ENCODE measurements around the gene LILRB4.
"Not testable (repeated sequence)": the region's sequence is repeated elsewhere in the genome, so short reads cannot be mapped to it uniquely, and the experiment has no call there.

Gene LILRB4

GRCh38 chr19:54670576-54671357 is 8.0 kb downstream of the LILRB4 start:
- H3K9me3 ChIP-seq (ENCODE audit: control insufficient read depth, insufficient read depth, low read depth, low read length), result peaks cover 30% of the 10 kb centered on the region
- peaks cover 11% of the 10 kb centered on the region; the same call in 1 of the 2 replicates for H3K27me3 ChIP-seq (ENCODE audit: control insufficient read depth, insufficient read depth, low read length)
- no peaks in the 10 kb centered on the region for H3K4me1 ChIP-seq (ENCODE audit: control insufficient read depth, insufficient read depth, low read length)
- no peak overlapping the region for H3K27ac ChIP-seq (ENCODE audit: low read depth, low read length)
- H3K4me3 ChIP-seq (ENCODE audit: low read depth, low read length), result no peak overlapping the region
- no peak overlapping the region for H3K9ac ChIP-seq (ENCODE audit: low read length)
- no peaks in the 10 kb centered on the region for H3K36me3 ChIP-seq (ENCODE audit: control insufficient read depth, insufficient read depth, low read length)

DNA sequence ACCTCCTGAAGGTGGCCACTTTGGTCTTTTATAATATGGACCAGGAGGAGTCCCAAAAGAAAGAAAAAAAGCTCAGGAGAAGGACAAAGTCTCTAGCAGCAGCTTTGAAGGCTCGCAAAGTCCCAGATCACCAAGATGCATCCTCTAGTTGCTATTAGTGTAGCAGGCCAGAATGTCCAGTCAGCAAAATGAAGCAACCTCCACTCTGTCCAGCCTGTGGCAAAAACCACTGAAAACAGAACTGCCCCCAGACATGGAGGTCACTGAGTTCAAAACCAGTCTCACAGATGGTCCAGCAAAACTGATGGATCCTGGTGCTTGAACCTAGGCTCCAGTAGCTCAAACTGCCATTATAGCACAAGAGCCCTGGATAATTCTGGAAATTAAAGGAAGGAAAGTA is 10.4 kb downstream of the LILRB4 start:
- no peak overlapping the region for H3K4me3 ChIP-seq (ENCODE audit: low read depth, low read length)
- no peaks in the 10 kb centered on the region for H3K4me1 ChIP-seq (ENCODE audit: control insufficient read depth, insufficient read depth, low read length)
- H3K9ac ChIP-seq (ENCODE audit: low read length), result no peak overlapping the region
- H3K36me3 ChIP-seq (ENCODE audit: control insufficient read depth, insufficient read depth, low read length), result no peaks in the 10 kb centered on the region
- H3K27me3 ChIP-seq (ENCODE audit: control insufficient read depth, insufficient read depth, low read length), result peaks cover 11% of the 10 kb centered on the region; the same call in 1 of the 2 replicates
- H3K9me3 ChIP-seq (ENCODE audit: control insufficient read depth, insufficient read depth, low read depth, low read length), result peaks cover 13% of the 10 kb centered on the region; the same call in 1 of the 2 replicates
- H3K27ac ChIP-seq (ENCODE audit: low read depth, low read length), result no peak overlapping the region

GRCh38 chr19:54674021-54674617 is 11.3 kb downstream of the LILRB4 start:
- Histone ChIP-seq H3K27ac (ENCODE audit: low read depth, low read length) (no peak overlapping the region), H3K4me3 (ENCODE audit: low read depth, low read length) (no peak overlapping the region), H3K36me3 (ENCODE audit: control insufficient read depth, insufficient read depth, low read length) (no peaks in the 10 kb centered on the region), H3K9ac (ENCODE audit: low read length) (no peak overlapping the region), H3K9me3 (ENCODE audit: control insufficient read depth, insufficient read depth, low read depth, low read length) (peaks cover 13% of the 10 kb centered on the region; the same call in 1 of the 2 replicates), H3K4me1 (ENCODE audit: control insufficient read depth, insufficient read depth, low read length) (no peaks in the 10 kb centered on the region), H3K27me3 (ENCODE audit: control insufficient read depth, insufficient read depth, low read length) (peaks cover 11% of the 10 kb centered on the region; the same call in 1 of the 2 replicates)

- not testable (repeated sequence) for H3K27me3 ChIP-seq (ENCODE audit: control insufficient read depth, insufficient read depth, low read length); H3K27ac ChIP-seq (ENCODE audit: low read depth, low read length); H3K9me3 ChIP-seq (ENCODE audit: control insufficient read depth, insufficient read depth, low read depth, low read length); H3K4me1 ChIP-seq (ENCODE audit: control insufficient read depth, insufficient read depth, low read length); H3K36me3 ChIP-seq (ENCODE audit: control insufficient read depth, insufficient read depth, low read length); H3K4me3 ChIP-seq (ENCODE audit: low read depth, low read length); H3K9ac ChIP-seq (ENCODE audit: low read length)
Measured at GRCh38 chr19:54676210-54676834, 13.5 kb downstream of the LILRB4 start.

DNA sequence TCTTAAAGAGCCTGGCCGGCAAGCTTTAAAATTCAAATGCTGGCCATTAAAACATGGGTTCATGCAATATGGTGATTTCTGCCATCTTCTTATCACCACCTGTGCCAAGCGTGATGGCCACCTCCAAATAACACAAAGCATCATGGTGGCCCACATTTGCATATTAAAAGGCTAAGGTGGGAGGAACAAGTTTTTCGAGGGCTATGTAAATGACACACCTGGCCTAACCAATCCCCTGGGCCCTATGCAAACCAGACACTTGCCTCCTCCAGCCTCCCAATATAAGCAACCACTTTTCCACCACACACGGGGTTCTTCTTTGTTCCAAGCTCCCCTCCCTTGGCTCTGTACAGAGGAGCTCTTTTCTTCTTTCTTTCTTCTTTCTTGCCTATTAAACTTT is 14.4 kb downstream of the LILRB4 start:
- H3K4me3 ChIP-seq (ENCODE audit: low read depth, low read length), result no peak overlapping the region
- H3K9ac ChIP-seq (ENCODE audit: low read length), result no peak overlapping the region
- H3K9me3 ChIP-seq (ENCODE audit: control insufficient read depth, insufficient read depth, low read depth, low read length), result peaks cover 3% of the 10 kb centered on the region; the same call in 1 of the 2 replicates

GRCh38 chr19:54681596-54681995 is 18.8 kb downstream of the LILRB4 start:
- H3K27me3 ChIP-seq (ENCODE audit: control insufficient read depth, insufficient read depth, low read length); H3K36me3 ChIP-seq (ENCODE audit: control insufficient read depth, insufficient read depth, low read length); H3K27ac ChIP-seq (ENCODE audit: low read depth, low read length); H3K4me1 ChIP-seq (ENCODE audit: control insufficient read depth, insufficient read depth, low read length); H3K9ac ChIP-seq (ENCODE audit: low read length); H3K4me3 ChIP-seq (ENCODE audit: low read depth, low read length): not testable (repeated sequence)
- H3K9me3 ChIP-seq (ENCODE audit: control insufficient read depth, insufficient read depth, low read depth, low read length), result peaks cover 12% of the 10 kb centered on the region; the same call in 1 of the 2 replicates

More for the DNA sequence above, 14.4 kb downstream of the LILRB4 start:
- Histone ChIP-seq H3K36me3 (ENCODE audit: control insufficient read depth, insufficient read depth, low read length) (no peaks in the 10 kb centered on the region), H3K4me1 (ENCODE audit: control insufficient read depth, insufficient read depth, low read length) (no peaks in the 10 kb centered on the region), H3K27me3 (ENCODE audit: control insufficient read depth, insufficient read depth, low read length) (no peaks in the 10 kb centered on the region; the same call in 1 of the 2 replicates), H3K27ac (ENCODE audit: low read depth, low read length) (no peak overlapping the region)

DNA sequence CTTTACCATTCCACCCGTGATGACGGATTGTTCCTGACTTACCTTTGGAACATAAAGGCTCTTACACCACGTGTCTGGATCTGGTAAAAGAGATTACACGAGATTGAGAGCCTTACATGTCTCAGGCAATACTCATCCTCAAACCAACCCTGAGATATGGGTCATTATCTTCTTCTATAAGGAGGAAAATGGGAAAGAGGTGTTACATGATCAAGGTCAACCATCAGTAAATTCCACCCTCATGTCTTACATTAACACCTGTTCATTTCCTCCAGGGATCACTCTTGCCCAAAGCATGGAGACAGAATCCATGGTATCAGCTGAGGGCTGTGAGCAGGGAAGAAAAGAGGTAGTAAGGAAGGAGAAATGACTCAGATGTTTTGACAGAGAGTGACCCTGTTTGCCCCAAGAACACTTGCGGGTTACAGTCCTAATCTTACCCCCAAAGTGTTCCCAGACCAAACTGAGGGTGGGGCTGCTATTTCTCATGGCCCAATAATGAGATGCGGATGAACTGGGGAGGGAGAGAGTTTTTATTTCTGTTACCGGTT is 19.6 kb downstream of the LILRB4 start:
- Histone ChIP-seq H3K9ac (ENCODE audit: low read length) (no peak overlapping the region), H3K27me3 (ENCODE audit: control insufficient read depth, insufficient read depth, low read length) (no peaks in the 10 kb centered on the region; the same call in 1 of the 2 replicates), H3K36me3 (ENCODE audit: control insufficient read depth, insufficient read depth, low read length) (no peaks in the 10 kb centered on the region), H3K4me1 (ENCODE audit: control insufficient read depth, insufficient read depth, low read length) (no peaks in the 10 kb centered on the region), H3K4me3 (ENCODE audit: low read depth, low read length) (no peak overlapping the region), H3K27ac (ENCODE audit: low read depth, low read length) (no peak overlapping the region), H3K9me3 (ENCODE audit: control insufficient read depth, insufficient read depth, low read depth, low read length) (peaks cover 15% of the 10 kb centered on the region; the same call in 1 of the 2 replicates)

DNA sequence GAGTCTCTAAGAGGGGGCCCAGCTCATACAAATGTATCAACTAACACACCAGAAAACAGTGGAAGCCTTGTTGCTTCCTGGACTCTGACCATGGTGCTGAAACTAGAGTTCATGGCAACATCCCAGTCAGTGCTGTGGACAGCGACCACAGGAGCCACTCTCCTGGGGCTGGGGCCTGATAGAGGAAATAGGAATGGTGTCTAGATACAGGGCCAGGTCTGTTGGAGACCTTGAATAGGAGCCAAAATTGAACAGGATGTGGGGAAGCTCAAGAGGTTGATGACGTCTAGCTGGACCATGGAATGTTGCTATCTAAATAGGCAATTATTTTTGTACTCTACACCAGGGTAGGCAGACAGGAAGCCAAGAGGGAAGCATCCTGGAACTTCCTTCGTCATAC is 21.7 kb downstream of the LILRB4 start:
- H3K36me3 ChIP-seq (ENCODE audit: control insufficient read depth, insufficient read depth, low read length), result no peaks in the 10 kb centered on the region
- H3K9me3 ChIP-seq (ENCODE audit: control insufficient read depth, insufficient read depth, low read depth, low read length), result peaks cover 19% of the 10 kb centered on the region; the same call in 1 of the 2 replicates
- H3K27ac ChIP-seq (ENCODE audit: low read depth, low read length), result no peak overlapping the region
- H3K9ac ChIP-seq (ENCODE audit: low read length), result no peak overlapping the region
- no peaks in the 10 kb centered on the region for H3K4me1 ChIP-seq (ENCODE audit: control insufficient read depth, insufficient read depth, low read length)
- H3K4me3 ChIP-seq (ENCODE audit: low read depth, low read length), result no peak overlapping the region
- H3K27me3 ChIP-seq (ENCODE audit: control insufficient read depth, insufficient read depth, low read length), result peaks cover 6% of the 10 kb centered on the region; the same call in 1 of the 2 replicates

GRCh38 chr19:54691582-54692297 is 29.0 kb downstream of the LILRB4 start:
- H3K4me1 ChIP-seq (ENCODE audit: control insufficient read depth, insufficient read depth, low read length), result no peaks in the 10 kb centered on the region
- H3K27me3 ChIP-seq (ENCODE audit: control insufficient read depth, insufficient read depth, low read length), result peaks cover 28% of the 10 kb centered on the region; the same call in 1 of the 2 replicates
- H3K36me3 ChIP-seq (ENCODE audit: control insufficient read depth, insufficient read depth, low read length), result no peaks in the 10 kb centered on the region
- H3K4me3 ChIP-seq (ENCODE audit: low read depth, low read length), result no peak overlapping the region
- H3K9ac ChIP-seq (ENCODE audit: low read length), result no peak overlapping the region
- H3K27ac ChIP-seq (ENCODE audit: low read depth, low read length), result no peak overlapping the region
- H3K9me3 ChIP-seq (ENCODE audit: control insufficient read depth, insufficient read depth, low read depth, low read length), result peaks cover 44% of the 10 kb centered on the region; the same call in 1 of the 2 replicates

GRCh38 chr19:54692298-54692615 is 29.5 kb downstream of the LILRB4 start:
- no peak overlapping the region for H3K27ac ChIP-seq (ENCODE audit: low read depth, low read length)
- no peaks in the 10 kb centered on the region for H3K36me3 ChIP-seq (ENCODE audit: control insufficient read depth, insufficient read depth, low read length)
- peaks cover 28% of the 10 kb centered on the region; the same call in 1 of the 2 replicates for H3K27me3 ChIP-seq (ENCODE audit: control insufficient read depth, insufficient read depth, low read length)
- H3K9ac ChIP-seq (ENCODE audit: low read length), result no peak overlapping the region
- H3K9me3 ChIP-seq (ENCODE audit: control insufficient read depth, insufficient read depth, low read depth, low read length), result peaks cover 43% of the 10 kb centered on the region; the same call in 1 of the 2 replicates
- H3K4me3 ChIP-seq (ENCODE audit: low read depth, low read length), result no peak overlapping the region
- H3K4me1 ChIP-seq (ENCODE audit: control insufficient read depth, insufficient read depth, low read length), result no peaks in the 10 kb centered on the region

Measured in HUES6 (cell line).